ENCODE measurements around the gene CLCN4.

CLCN4 gene

GRCh38 chrX:10240918-10241317 lies 84.1 kb downstream of the CLCN4 start:
- no peak for DNase-seq
- no peak overlapping the region for H3K27ac ChIP-seq (ENCODE audit: low read length)
- H3K27me3 ChIP-seq (ENCODE audit: insufficient read depth, low read length, poor library complexity), result no peaks in the 10 kb centered on the region

GRCh38 chrX:10242026-10242425 lies 85.3 kb downstream of the CLCN4 start:
- Histone ChIP-seq H2AFZ (ENCODE audit: low read depth, low read length) (no peak overlapping the region), H3K79me2 (ENCODE audit: insufficient read depth, low read length) (no peaks in the 10 kb centered on the region), H3K9ac (ENCODE audit: low read depth, low read length) (no peak overlapping the region), H3K4me2 (ENCODE audit: insufficient read depth, low read length) (no peak overlapping the region), H3K36me3 (ENCODE audit: insufficient read depth, low read length) (no peaks in the 10 kb centered on the region), H3K27me3 (ENCODE audit: insufficient read depth, low read length, poor library complexity) (no peaks in the 10 kb centered on the region), H3K4me3 (ENCODE audit: low read depth in 1 of 2, low read length in 2 of 2) (no peak overlapping the region), H3K9me3 (ENCODE audit: insufficient read depth, low read length, severe bottlenecking) (no peaks in the 10 kb centered on the region), H4K20me1 (ENCODE audit: insufficient read depth, low read length) (no peaks in the 10 kb centered on the region), H3K4me1 (ENCODE audit: insufficient read depth, low read length) (no peaks in the 10 kb centered on the region), H3K27ac (ENCODE audit: low read length) (no peak overlapping the region)
- no peak for TF ChIP-seq EZH2 (IDR thresholded peaks at IDR 0.05; ENCODE audit: borderline replicate concordance, low read depth, low read length, severe bottlenecking)
- TF ChIP-seq, protein P1, sequence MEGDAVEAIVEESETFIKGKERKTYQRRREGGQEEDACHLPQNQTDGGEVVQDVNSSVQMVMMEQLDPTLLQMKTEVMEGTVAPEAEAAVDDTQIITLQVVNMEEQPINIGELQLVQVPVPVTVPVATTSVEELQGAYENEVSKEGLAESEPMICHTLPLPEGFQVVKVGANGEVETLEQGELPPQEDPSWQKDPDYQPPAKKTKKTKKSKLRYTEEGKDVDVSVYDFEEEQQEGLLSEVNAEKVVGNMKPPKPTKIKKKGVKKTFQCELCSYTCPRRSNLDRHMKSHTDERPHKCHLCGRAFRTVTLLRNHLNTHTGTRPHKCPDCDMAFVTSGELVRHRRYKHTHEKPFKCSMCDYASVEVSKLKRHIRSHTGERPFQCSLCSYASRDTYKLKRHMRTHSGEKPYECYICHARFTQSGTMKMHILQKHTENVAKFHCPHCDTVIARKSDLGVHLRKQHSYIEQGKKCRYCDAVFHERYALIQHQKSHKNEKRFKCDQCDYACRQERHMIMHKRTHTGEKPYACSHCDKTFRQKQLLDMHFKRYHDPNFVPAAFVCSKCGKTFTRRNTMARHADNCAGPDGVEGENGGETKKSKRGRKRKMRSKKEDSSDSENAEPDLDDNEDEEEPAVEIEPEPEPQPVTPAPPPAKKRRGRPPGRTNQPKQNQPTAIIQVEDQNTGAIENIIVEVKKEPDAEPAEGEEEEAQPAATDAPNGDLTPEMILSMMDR (IDR thresholded peaks at IDR 0.05; ENCODE audit: borderline replicate concordance, extremely low read depth, low read length, poor library complexity, severe bottlenecking), result no peak
- DNase-seq (no peak), ATAC-seq (ENCODE audit: insufficient read depth, low read depth) (no peak)

More at GRCh38 chrX:10240918-10241317, 84.1 kb downstream of the CLCN4 start:
- TF ChIP-seq, protein P1 (IDR thresholded peaks at IDR 0.05; ENCODE audit: borderline replicate concordance, extremely low read depth, low read length, poor library complexity, severe bottlenecking), result no peak
- no peak for TF ChIP-seq EZH2 (IDR thresholded peaks at IDR 0.05; ENCODE audit: borderline replicate concordance, low read depth, low read length, severe bottlenecking)
- Histone ChIP-seq H4K20me1 (ENCODE audit: insufficient read depth, low read length) (no peaks in the 10 kb centered on the region), H3K4me3 (ENCODE audit: low read depth in 1 of 2, low read length in 2 of 2) (no peak overlapping the region), H3K79me2 (ENCODE audit: insufficient read depth, low read length) (no peaks in the 10 kb centered on the region), H2AFZ (ENCODE audit: low read depth, low read length) (no peak overlapping the region), H3K9ac (ENCODE audit: low read depth, low read length) (no peak overlapping the region), H3K36me3 (ENCODE audit: insufficient read depth, low read length) (no peaks in the 10 kb centered on the region), H3K9me3 (ENCODE audit: insufficient read depth, low read length, severe bottlenecking) (no peaks in the 10 kb centered on the region), H3K4me1 (ENCODE audit: insufficient read depth, low read length) (no peaks in the 10 kb centered on the region), H3K4me2 (ENCODE audit: insufficient read depth, low read length) (no peak overlapping the region)
- ATAC-seq (ENCODE audit: insufficient read depth, low read depth), result no peak

DNA sequence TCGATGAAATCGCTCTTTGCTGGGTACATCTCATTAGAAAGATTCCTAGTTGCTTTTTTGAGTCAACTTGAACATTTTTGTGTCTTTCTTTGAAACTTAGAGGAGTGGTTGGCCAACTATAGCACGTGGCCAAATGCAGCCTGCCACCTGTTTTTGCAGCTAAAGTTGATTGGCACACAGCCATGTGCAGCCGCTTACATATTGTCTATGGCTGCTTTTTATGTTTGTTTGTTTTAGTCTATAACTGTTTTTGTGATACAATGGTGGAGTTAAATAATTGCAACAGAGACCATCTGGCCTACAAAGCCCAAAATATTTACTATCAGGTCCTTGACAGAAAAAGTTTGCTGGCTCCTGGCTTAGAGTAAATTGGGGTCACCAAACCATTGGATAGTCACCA lies 86.3 kb downstream of the CLCN4 start:
- TF ChIP-seq, protein P1 (IDR thresholded peaks at IDR 0.05; ENCODE audit: borderline replicate concordance, extremely low read depth, low read length, poor library complexity, severe bottlenecking), result no peak
- TF ChIP-seq EZH2 (IDR thresholded peaks at IDR 0.05; ENCODE audit: borderline replicate concordance, low read depth, low read length, severe bottlenecking), result no peak

More for the DNA sequence above, 86.3 kb downstream of the CLCN4 start:
- no peak overlapping the region for H3K9ac ChIP-seq (ENCODE audit: low read depth, low read length)
- no peak overlapping the region for H3K4me2 ChIP-seq (ENCODE audit: insufficient read depth, low read length)
- no peaks in the 10 kb centered on the region for H3K36me3 ChIP-seq (ENCODE audit: insufficient read depth, low read length)
- no peak overlapping the region for H3K27ac ChIP-seq (ENCODE audit: low read length)
- H3K4me3 ChIP-seq (ENCODE audit: low read depth in 1 of 2, low read length in 2 of 2), result no peak overlapping the region
- H2AFZ ChIP-seq (ENCODE audit: low read depth, low read length), result no peak overlapping the region
- H3K4me1 ChIP-seq (ENCODE audit: insufficient read depth, low read length), result no peaks in the 10 kb centered on the region
- no peaks in the 10 kb centered on the region for H3K27me3 ChIP-seq (ENCODE audit: insufficient read depth, low read length, poor library complexity)
- DNase-seq (no peak), ATAC-seq (ENCODE audit: insufficient read depth, low read depth) (no peak)
- H3K79me2 ChIP-seq (ENCODE audit: insufficient read depth, low read length), result no peaks in the 10 kb centered on the region
- H3K9me3 ChIP-seq (ENCODE audit: insufficient read depth, low read length, severe bottlenecking), result no peaks in the 10 kb centered on the region
- H4K20me1 ChIP-seq (ENCODE audit: insufficient read depth, low read length), result no peaks in the 10 kb centered on the region

Measured in DND-41 (cell line).